Measurements from ENCODE around the gene TDRD15. TPM values are rescaled to one million over a fixed set of nuclear protein-coding genes. Genes with fewer than 3 reads are reported as not detected.

Gene TDRD15
- total and polyA plus RNA-seq, 9 of the 15 experiments (the other 6 are each of a cell fraction or from before 2014, with no cell fraction given) = 0.01 to 0.22 (median 0.06) TPM; not detected in 1

- Histone ChIP-seq H3K36me3 (ENCODE audit: control insufficient read depth, insufficient read depth, low read length) (no peaks in the 10 kb centered on the region), H3K27ac (ENCODE audit: extremely low read depth, low read depth, low read length) (no peak overlapping the region), H4K20me1 (replicated peaks; ENCODE audit: control insufficient read depth, insufficient read depth, low read length) (no peaks in the 10 kb centered on the region), H3K9ac (ENCODE audit: insufficient read depth in 1 of 2, low read depth in 2 of 2, low read length in 2 of 2) (no peak overlapping the region), H3K79me2 (ENCODE audit: control insufficient read depth, insufficient read depth, low read length) (no peaks in the 10 kb centered on the region), H3K4me3 (no peak overlapping the region), H3K27me3 (ENCODE audit: control insufficient read depth in 2 of 2, insufficient read depth in 2 of 2, low read length in 2 of 2) (no peaks in the 10 kb centered on the region), H3K4me2 (ENCODE audit: insufficient read depth, low read length) (no peak overlapping the region), H2AFZ (ENCODE audit: low read depth, low read length) (no peak overlapping the region), H3K4me1 (replicated peaks in 1 of 2; ENCODE audit: control insufficient read depth in 2 of 2, insufficient read depth in 2 of 2, low read length in 2 of 2) (no peaks in the 10 kb centered on the region), H3K9me3 (replicated peaks; ENCODE audit: control insufficient read depth, insufficient read depth, low read depth, low read length) (no peaks in the 10 kb centered on the region), H3K9me1 (ENCODE audit: control insufficient read depth, insufficient read depth, low read length) (no peaks in the 10 kb centered on the region)
- TF ChIP-seq MEF2A (IDR thresholded peaks at IDR 0.05; ENCODE audit: control insufficient read depth, low read depth, low read length) (no peak), CTCF (IDR thresholded peaks at IDR 0.05 in 2 of 3, conservative IDR thresholded peaks at IDR 0.05 in 1 of 3; ENCODE audit: insufficient read depth in 2 of 3, low read depth in 1 of 3, low read length in 3 of 3) (peak in 2 of 3 experiments; percentile 40 to 47; a peak in 3 of 6 replicates), RAD21 (CRISPR knock-in tag; conservative IDR thresholded peaks at IDR 0.05 in 1 of 2, IDR thresholded peaks at IDR 0.05 in 1 of 2) (peak; percentile 73 to 84), EWSR1 (IDR thresholded peaks at IDR 0.05; ENCODE audit: borderline replicate concordance, low read depth, partially characterized antibody) (no peak), DEAF1 (CRISPR knock-in tag; IDR thresholded peaks at IDR 0.05) (peak; percentile 78), SMARCA5 (IDR thresholded peaks at IDR 0.05) (no peak), SMC3 (conservative IDR thresholded peaks at IDR 0.05; ENCODE audit: insufficient read depth, low read depth, low read length) (0 out of 2 replicates have a peak, but pooled peaks have one; percentile 17), PBX2 (CRISPR knock-in tag; IDR thresholded peaks at IDR 0.05; ENCODE audit: low read depth) (no peak), PBX2 (tag; conservative IDR thresholded peaks at IDR 0.05; ENCODE audit: low read depth) (0 out of 2 replicates have a peak, but pooled peaks have one; percentile 8), MEIS2 (IDR thresholded peaks at IDR 0.05; ENCODE audit: partially characterized antibody) (peak; percentile 3), STAG1 (CRISPR knock-in tag; IDR thresholded peaks at IDR 0.05; ENCODE audit: borderline replicate concordance) (no peak)
- 0% methylated on average over 3 of the region's 3 CpGs for WGBS (ENCODE audit: insufficient coverage, low coverage, missing lambda C conversion rate)
- ChIA-PET POLR2A (interaction anchor here (0.7 kb wide), 1 partner anchor 443 kb away, joined by 3 read pairs; no protein-coding TSS in a partner anchor), CTCF (ENCODE audit: low intra/inter-chr PET ratio) (interaction anchor here (1.4 kb wide), 1 partner anchor 76 kb away, joined by 7 read pairs; no protein-coding TSS in a partner anchor)
- BruUV-seq (replicated peaks) = no TSS peak
- intact Hi-C loops (cut with micrococcal nuclease) = loop anchor here (1.0 to 5.0 kb wide), 2 partner anchors 75 to 456 kb away; no protein-coding TSS in a partner anchor
- FAIRE-seq (peak; percentile 19), ATAC-seq (0 out of 3 replicates have a peak, but pooled peaks have one; percentile 49), DNase-seq (ENCODE audit: extremely low read depth in 1 of 4, low spot score in 3 of 4) (peak; percentile 8 to 33 (median 21))
- in situ Hi-C loops (cut with MboI) = no loop called here
These were observed 5.4 kb upstream of the TDRD15 start for GRCh38 chr2:21118302-21118920.

Measured in K562 (cell line).